HepG2 (cell line): ENCODE data around the gene ANAPC1. TPM values are rescaled to one million over a fixed set of nuclear protein-coding genes. Genes with fewer than 3 reads are reported as not detected.

ENCODE experiments used
- AGO1 ChIP-seq: fragments of 200-400 bp; formaldehyde crosslinking; IDR thresholded peaks from 2 replicates; pipeline ENCODE4 v1.6.1; 2017; ENCODE audit warnings: mild to moderate bottlenecking, low read depth, low read length, moderate library complexity; ENCODE audit not compliant: poor library complexity, severe bottlenecking
- EEA1 ChIP-seq: sonication (generic); formaldehyde crosslinking; IDR thresholded peaks from 2 replicates; pipeline ENCODE4 v1.5.1; 2020; ENCODE audit warnings: mild to moderate bottlenecking, missing genetic modification reagents, borderline replicate concordance
- ETV6 ChIP-seq: sonication (generic); formaldehyde crosslinking; conservative IDR thresholded peaks from 2 replicates; pipeline ENCODE4 v1.4.0; 2020; ENCODE audit warnings: missing genetic modification reagents
- HNF4G ChIP-seq, 2 experiments: sonication (generic) in 1 of 2; formaldehyde crosslinking in 1 of 2; IDR thresholded peaks; 2 replicates each; pipeline versions ENCODE4 v1.4.0 to v1.6.1; 2011 to 2020; ENCODE audit warnings: borderline replicate concordance in 2 of 2, low read depth in 2 of 2, mild to moderate bottlenecking in 2 of 2, low read length in 1 of 2, missing genetic modification reagents in 1 of 2, moderate library complexity in 1 of 2
- IKZF5 ChIP-seq: IDR thresholded peaks from 2 replicates; pipeline ENCODE4 v1.6.1; 2018; ENCODE audit warnings: missing genetic modification reagents, mild to moderate bottlenecking, missing compliant biosample characterization
- NFATC3 ChIP-seq: sonication (generic); formaldehyde crosslinking; IDR thresholded peaks from 2 replicates; pipeline ENCODE4 v1.5.1; 2020; ENCODE audit warnings: mild to moderate bottlenecking, missing genetic modification reagents
- RAD21 ChIP-seq: fragments of 450-650 bp; formaldehyde crosslinking; IDR thresholded peaks from 2 replicates; pipeline ENCODE4 v1.5.0; 2020; ENCODE audit warnings: mild to moderate bottlenecking
- RFX5 ChIP-seq: IDR thresholded peaks from 2 replicates; pipeline ENCODE4 v1.6.1; 2011; ENCODE audit warnings: low read depth, low read length, improper control_type of control experiment
- RNF219 ChIP-seq: sonication (generic); formaldehyde crosslinking; IDR thresholded peaks from 2 replicates; pipeline ENCODE4 v1.5.0; 2020; ENCODE audit warnings: mild to moderate bottlenecking, missing genetic modification reagents
- SMAD3 ChIP-seq: sonication (generic); formaldehyde crosslinking; IDR thresholded peaks from 2 replicates; pipeline ENCODE4 v1.4.0; 2020; ENCODE audit warnings: missing genetic modification reagents
- STAT6 ChIP-seq: sonication (generic); formaldehyde crosslinking; IDR thresholded peaks from 2 replicates; pipeline ENCODE4 v1.4.0; 2020; ENCODE audit warnings: missing genetic modification reagents, mild to moderate bottlenecking, borderline replicate concordance
- TERF1 ChIP-seq: sonication (generic); formaldehyde crosslinking; IDR thresholded peaks from 2 replicates; pipeline ENCODE4 v1.8.0; 2022; ENCODE audit warnings: mild to moderate bottlenecking, missing genetic modification reagents, moderate library complexity
- TRIM22 ChIP-seq: fragments of 450-650 bp; IDR thresholded peaks from 2 replicates; pipeline ENCODE4 v1.6.1; 2017
- ZFY ChIP-seq: sonication (generic); formaldehyde crosslinking; IDR thresholded peaks from 2 replicates; pipeline ENCODE4 v1.4.0; 2020; ENCODE audit warnings: missing genetic modification reagents
- ZMAT3 ChIP-seq: sonication (generic); formaldehyde crosslinking; conservative IDR thresholded peaks from 2 replicates; pipeline ENCODE4 v1.7.0; 2021; ENCODE audit warnings: missing genetic modification reagents
- ZNF143 ChIP-seq: sonication (generic); formaldehyde crosslinking; IDR thresholded peaks from 2 replicates; pipeline ENCODE4 v1.4.0; 2020; ENCODE audit warnings: missing genetic modification reagents
- ZNF354B ChIP-seq: sonication (generic); formaldehyde crosslinking; IDR thresholded peaks from 2 replicates; pipeline ENCODE4 v1.8.0; 2022; ENCODE audit warnings: mild to moderate bottlenecking, missing genetic modification reagents
- ZNF362 ChIP-seq: sonication (generic); formaldehyde crosslinking; IDR thresholded peaks from 2 replicates; pipeline ENCODE4 v1.4.0; 2020; ENCODE audit warnings: missing genetic modification reagents, mild to moderate bottlenecking, borderline replicate concordance
- ZNF720 ChIP-seq: sonication (generic); formaldehyde crosslinking; IDR thresholded peaks from 2 replicates; pipeline ENCODE4 v1.4.0; 2020; ENCODE audit warnings: missing genetic modification reagents
- ZNF776 ChIP-seq: sonication (generic); formaldehyde crosslinking; IDR thresholded peaks from 2 replicates; pipeline ENCODE4 v1.4.0; 2020; ENCODE audit warnings: mild to moderate bottlenecking, missing genetic modification reagents
- polyA plus RNA-seq, 8 experiments: library from polyadenylated mRNA; depleted of rRNA in 3 of 8; stranded (reverse) in 7 of 8; unstranded in 1 of 8; fragments of >200 nt; fragmentation: Illumina TruSeq in 4 of 8; extraction: Trizol in 4 of 8; gene quantifications; 2 replicates each; pipeline versions ENCODE4 v1.2.1 to v1.2.3, GENCODE V29; 2011 to 2016; ENCODE audit warnings: low read depth in 4 of 8, missing spikeins in 1 of 8, mixed read lengths in 1 of 8; ENCODE audit not compliant: insufficient read depth in 1 of 8
- total RNA-seq, 5 experiments: library from RNA; depleted of rRNA; stranded (reverse); fragments of >200 nt; fragmentation: Illumina TruSeq; extraction: Trizol; gene quantifications; 2 replicates each; pipeline ENCODE4 v1.2.3, GENCODE V29; 2016; ENCODE audit warnings: low read depth in 1 of 5

The ANAPC1 gene
- total and polyA plus RNA-seq, 2 of the 13 experiments (the other 11 are each of a cell fraction or from before 2014, with no cell fraction given) = 50.0 to 89.7 TPM

GRCh38 chr2:111932841-111933291, 48.9 kb upstream of the ANAPC1 start (continued):
- TF ChIP-seq TRIM22 = no peak
- TF ChIP-seq RAD21 (CRISPR knock-in tag) = no peak
- TF ChIP-seq RNF219 (CRISPR knock-in tag) = no peak
- TF ChIP-seq ZMAT3 (CRISPR knock-in tag) = no peak
- TF ChIP-seq EEA1 (CRISPR knock-in tag) = no peak
- no peak for TF ChIP-seq TERF1 (CRISPR knock-in tag)
- TF ChIP-seq ETV6 (CRISPR knock-in tag) = no peak
- no peak for TF ChIP-seq NFATC3 (CRISPR knock-in tag)
- no peak for TF ChIP-seq SMAD3 (CRISPR knock-in tag)
- TF ChIP-seq IKZF5 (CRISPR knock-in tag) = no peak
- no peak for TF ChIP-seq ZNF362 (CRISPR knock-in tag)
- no peak for TF ChIP-seq ZNF720 (CRISPR knock-in tag)
- no peak for TF ChIP-seq ZFY (CRISPR knock-in tag)
- no peak for TF ChIP-seq ZNF776 (CRISPR knock-in tag)
- TF ChIP-seq ZNF143 (CRISPR knock-in tag) = no peak
- TF ChIP-seq STAT6 (CRISPR knock-in tag) = no peak
- peak; percentile 17; the same call in 1 of the 2 replicates for TF ChIP-seq HNF4G (IDR thresholded peaks at IDR 0.05; ENCODE audit: borderline replicate concordance, low read depth, low read length)
- TF ChIP-seq HNF4G (CRISPR knock-in tag; IDR thresholded peaks at IDR 0.05; ENCODE audit: borderline replicate concordance, low read depth) = no peak
- no peak for TF ChIP-seq AGO1
- TF ChIP-seq RFX5 = no peak
- no peak for TF ChIP-seq ZNF354B
